Stimulated activated naive B cell treated with anti-CD40 and anti-IgM and Interleukin-4, amounts not matched to agents 10 μg/mL and 1 μg/mL and 100 μg/mL, for 72 hours (primary cell): ENCODE results near the gene ELFN1.

Experiments
- ATAC-seq, 2 donors: fragments of 150-1000 bp; cut with Tn5 transposase; replicated peaks; 2 replicates each; pipeline ENCODE4 v1.10.0; 2021; ENCODE audit warnings: moderate library complexity in 1 of 2
- DNase-seq: peaks from one replicate; pipeline ENCODE4 v3.0.0; 2021
- H3K27ac Mint-ChIP-seq: one replicate; pipeline ENCODE4 v1.8.0; 2022; ENCODE audit warnings: mild to moderate bottlenecking, mixed read lengths
- H3K27me3 Mint-ChIP-seq, 2 donors: one replicate each; pipeline ENCODE4 v1.8.0; 2022; ENCODE audit warnings: mixed read lengths in 2 of 2
- H3K36me3 Mint-ChIP-seq, 2 donors: one replicate each; pipeline ENCODE4 v1.8.0; 2022; ENCODE audit warnings: mixed read lengths in 2 of 2, mild to moderate bottlenecking in 1 of 2
- H3K4me1 Mint-ChIP-seq, 2 donors: one replicate each; pipeline ENCODE4 v1.8.0; 2022; ENCODE audit warnings: mixed read lengths in 2 of 2, mild to moderate bottlenecking in 1 of 2
- H3K4me3 Mint-ChIP-seq, 2 donors: one replicate each; pipeline ENCODE4 v1.8.0; 2022; ENCODE audit warnings: mild to moderate bottlenecking in 2 of 2, mixed read lengths in 2 of 2, moderate library complexity in 1 of 2
- H3K9me3 Mint-ChIP-seq, 2 donors: one replicate each; pipeline ENCODE4 v1.8.0; 2022; ENCODE audit warnings: mixed read lengths in 2 of 2, mild to moderate bottlenecking in 1 of 2

The ELFN1 gene

GRCh38 chr7:1646957-1647891 is 22.9 kb upstream of the ELFN1 start:
- ATAC-seq = peak; percentile 25
- peaks cover 48 to 80% of the 10 kb centered on the region in 2 donors for H3K27me3 Mint-ChIP-seq
- no peaks in the 10 kb centered on the region for H3K9me3 Mint-ChIP-seq
- peaks cover 4 to 8% of the 10 kb centered on the region in 2 donors for H3K4me1 Mint-ChIP-seq
- no peak for DNase-seq
- no peaks in the 10 kb centered on the region for H3K36me3 Mint-ChIP-seq
- no peak overlapping the region for H3K4me3 Mint-ChIP-seq
- H3K27ac Mint-ChIP-seq = peak overlapping the region; percentile 20

- Mint-ChIP-seq H3K27me3 (peaks cover 43 to 75% of the 10 kb centered on the region in 2 donors), H3K4me1 (peaks cover 4 to 8% of the 10 kb centered on the region in 2 donors), H3K4me3 (no peak overlapping the region), H3K36me3 (no peaks in the 10 kb centered on the region), H3K27ac (no peak overlapping the region), H3K9me3 (no peaks in the 10 kb centered on the region)
- ATAC-seq (no peak), DNase-seq (no peak)
These were observed 22.0 kb upstream of the ELFN1 start for GRCh38 chr7:1647961-1648672.

GRCh38 chr7:1649751-1650326 is 20.2 kb upstream of the ELFN1 start:
- H3K27ac Mint-ChIP-seq = no peak overlapping the region
- no peaks in the 10 kb centered on the region for H3K9me3 Mint-ChIP-seq

GRCh38 chr7:1650363-1651030 is 19.6 kb upstream of the ELFN1 start:
- DNase-seq (no peak), ATAC-seq (no peak)
- Mint-ChIP-seq H3K27me3 (peaks cover 38 to 58% of the 10 kb centered on the region in 2 donors), H3K27ac (no peak overlapping the region), H3K4me1 (peaks cover 4 to 8% of the 10 kb centered on the region in 2 donors), H3K9me3 (no peaks in the 10 kb centered on the region), H3K36me3 (no peaks in the 10 kb centered on the region), H3K4me3 (no peak overlapping the region)

More at GRCh38 chr7:1649751-1650326, 20.2 kb upstream of the ELFN1 start:
- Mint-ChIP-seq H3K4me1 (peaks cover 4 to 8% of the 10 kb centered on the region in 2 donors), H3K4me3 (no peak overlapping the region), H3K27me3 (peaks cover 39 to 59% of the 10 kb centered on the region in 2 donors), H3K36me3 (no peaks in the 10 kb centered on the region)
- DNase-seq (no peak), ATAC-seq (no peak)

- H3K4me1 Mint-ChIP-seq = peaks cover 4 to 8% of the 10 kb centered on the region in 2 donors
- no peak for DNase-seq
These were observed 19.0 kb upstream of the ELFN1 start for GRCh38 chr7:1651031-1651446.

GRCh38 chr7:1651891-1652290 is 18.2 kb upstream of the ELFN1 start:
- Mint-ChIP-seq H3K27ac (no peak overlapping the region), H3K4me3 (no peak overlapping the region), H3K36me3 (no peaks in the 10 kb centered on the region), H3K9me3 (no peaks in the 10 kb centered on the region), H3K4me1 (peaks cover 4 to 6% of the 10 kb centered on the region in 2 donors), H3K27me3 (peaks cover 43 to 56% of the 10 kb centered on the region in 2 donors)
- ATAC-seq (no peak), DNase-seq (no peak)

More at GRCh38 chr7:1651031-1651446, 19.0 kb upstream of the ELFN1 start:
- no peak for ATAC-seq
- Mint-ChIP-seq H3K27ac (no peak overlapping the region), H3K9me3 (no peaks in the 10 kb centered on the region), H3K4me3 (no peak overlapping the region), H3K27me3 (peaks cover 41 to 56% of the 10 kb centered on the region in 2 donors), H3K36me3 (no peaks in the 10 kb centered on the region)

- Mint-ChIP-seq H3K9me3 (no peaks in the 10 kb centered on the region), H3K4me1 (no peaks in the 10 kb centered on the region), H3K36me3 (no peaks in the 10 kb centered on the region), H3K27me3 (peaks cover 52 to 56% of the 10 kb centered on the region in 2 donors), H3K27ac (no peak overlapping the region), H3K4me3 (no peak overlapping the region)
- no peak for ATAC-seq
- no peak for DNase-seq
These were observed 16.6 kb upstream of the ELFN1 start for GRCh38 chr7:1653500-1653899.

GRCh38 chr7:1654111-1654510 is 16.0 kb upstream of the ELFN1 start:
- DNase-seq = no peak
- Mint-ChIP-seq H3K36me3 (no peaks in the 10 kb centered on the region), H3K4me3 (no peak overlapping the region), H3K4me1 (no peaks in the 10 kb centered on the region), H3K9me3 (no peaks in the 10 kb centered on the region), H3K27ac (no peak overlapping the region), H3K27me3 (peaks cover 51 to 56% of the 10 kb centered on the region in 2 donors)
- no peak for ATAC-seq

- Mint-ChIP-seq H3K27ac (no peak overlapping the region), H3K27me3 (peaks cover 43 to 48% of the 10 kb centered on the region in 2 donors), H3K4me1 (no peaks in the 10 kb centered on the region), H3K9me3 (no peaks in the 10 kb centered on the region), H3K36me3 (no peaks in the 10 kb centered on the region), H3K4me3 (no peak overlapping the region)
- DNase-seq (no peak), ATAC-seq (no peak)
These were observed 15.2 kb upstream of the ELFN1 start for GRCh38 chr7:1654738-1655475.

GRCh38 chr7:1659696-1660095 is 10.4 kb upstream of the ELFN1 start:
- Mint-ChIP-seq H3K27me3 (peaks cover 55 to 69% of the 10 kb centered on the region in 2 donors), H3K27ac (no peak overlapping the region), H3K4me3 (no peak overlapping the region), H3K36me3 (peaks cover 0 to 5% of the 10 kb centered on the region in 2 donors), H3K4me1 (peaks cover 2 to 6% of the 10 kb centered on the region in 2 donors), H3K9me3 (peaks cover 4 to 6% of the 10 kb centered on the region in 2 donors)
- ATAC-seq (no peak), DNase-seq (no peak)

GRCh38 chr7:1661461-1661860 is 8.6 kb upstream of the ELFN1 start:
- H3K4me1 Mint-ChIP-seq = peaks cover 2 to 6% of the 10 kb centered on the region in 2 donors
- H3K27me3 Mint-ChIP-seq = peaks cover 47 to 56% of the 10 kb centered on the region in 2 donors
- ATAC-seq (no peak), DNase-seq (no peak)
- no peak overlapping the region for H3K4me3 Mint-ChIP-seq
- H3K9me3 Mint-ChIP-seq = peaks cover 4 to 6% of the 10 kb centered on the region in 2 donors
- H3K27ac Mint-ChIP-seq = no peak overlapping the region
- peaks cover 0 to 5% of the 10 kb centered on the region in 2 donors for H3K36me3 Mint-ChIP-seq

- no peak overlapping the region for H3K27ac Mint-ChIP-seq
- ATAC-seq (no peak), DNase-seq (no peak)
- peaks cover 4 to 9% of the 10 kb centered on the region in 2 donors for H3K4me1 Mint-ChIP-seq
- H3K36me3 Mint-ChIP-seq = peaks cover 0 to 5% of the 10 kb centered on the region in 2 donors
- H3K27me3 Mint-ChIP-seq = peaks cover 45 to 53% of the 10 kb centered on the region in 2 donors
- H3K9me3 Mint-ChIP-seq = peaks cover 4 to 6% of the 10 kb centered on the region in 2 donors
- H3K4me3 Mint-ChIP-seq = no peak overlapping the region
These were observed 8.0 kb upstream of the ELFN1 start for GRCh38 chr7:1662101-1662500.

GRCh38 chr7:1662767-1663166 is 7.3 kb upstream of the ELFN1 start:
- H3K4me1 Mint-ChIP-seq = peaks cover 5 to 12% of the 10 kb centered on the region in 2 donors
- H3K27me3 Mint-ChIP-seq = peaks cover 40 to 51% of the 10 kb centered on the region in 2 donors
- no peak overlapping the region for H3K4me3 Mint-ChIP-seq
- ATAC-seq = no peak
- no peak overlapping the region for H3K27ac Mint-ChIP-seq
- H3K36me3 Mint-ChIP-seq = peaks cover 0 to 5% of the 10 kb centered on the region in 2 donors
- H3K9me3 Mint-ChIP-seq = peaks cover 4 to 6% of the 10 kb centered on the region in 2 donors
- DNase-seq = no peak
